ENCODE measurements around the gene PIGO.

Gene PIGO

DNA sequence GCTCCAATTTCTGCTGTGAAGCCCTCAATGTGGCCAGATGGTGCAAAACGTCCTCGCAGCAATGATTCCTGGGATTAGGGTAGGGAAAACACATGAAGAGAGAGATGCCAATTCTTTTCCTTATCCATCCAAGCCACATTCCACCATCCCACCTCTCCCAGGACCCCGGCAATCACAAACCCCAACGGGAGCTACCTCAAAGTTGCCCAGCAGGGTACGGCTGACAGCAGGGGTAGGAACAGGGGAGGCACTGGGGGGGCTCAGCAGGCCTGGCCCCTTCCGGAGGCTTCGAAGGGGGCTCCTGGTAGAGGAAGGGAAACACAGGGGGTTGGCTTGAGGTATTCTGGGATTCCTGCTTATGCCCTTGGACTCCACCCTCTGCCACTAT is 9.9 kb upstream of the PIGO start:
- no peak for DNase-seq (ENCODE audit: low spot score)

- DNase-seq (ENCODE audit: low spot score): no peak
Measured at GRCh38 chr9:35105571-35106342, 9.4 kb upstream of the PIGO start.

GRCh38 chr9:35105126-35105525 is 8.7 kb upstream of the PIGO start:
- no peak for DNase-seq (ENCODE audit: low spot score)

- DNase-seq (ENCODE audit: low spot score): no peak
Measured at GRCh38 chr9:35104586-35104985, 8.2 kb upstream of the PIGO start.

DNA sequence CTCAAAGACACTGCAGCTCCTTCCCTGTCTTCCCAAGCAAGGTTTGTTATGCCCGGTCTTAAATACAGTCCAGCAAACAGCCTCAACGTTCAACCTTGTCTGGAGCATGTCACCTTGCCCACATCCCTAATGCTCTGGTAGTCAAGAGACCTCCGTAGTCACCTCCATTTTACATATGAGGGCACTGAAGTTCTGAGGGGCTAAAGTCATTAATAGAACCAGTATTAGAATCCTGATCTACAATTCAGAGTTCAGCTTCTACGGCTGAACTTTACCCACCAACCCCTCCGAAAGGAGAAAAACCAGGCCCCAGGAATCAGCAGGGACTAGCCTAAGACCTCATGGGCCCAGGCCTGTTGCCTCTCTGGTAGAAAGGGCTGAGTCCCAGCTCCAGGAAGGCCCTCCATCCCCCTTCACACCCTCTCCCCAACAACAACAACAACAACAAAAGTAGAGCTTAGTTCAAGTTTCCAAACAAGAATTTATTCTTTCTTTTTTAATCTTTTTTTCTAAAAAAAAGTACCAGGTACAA is 7.3 kb upstream of the PIGO start:
- DNase-seq (ENCODE audit: low spot score): no peak

GRCh38 chr9:35102769-35103659 is 6.6 kb upstream of the PIGO start, which contains the start of gene STOML2:
STOML2 (minus strand) TSS chr9:35103131; CDS start chr9:35103094, 37 bp downstream.
- peak; percentile 97 for DNase-seq (ENCODE audit: low spot score)

GRCh38 chr9:35102465-35102768 is 6.0 kb upstream of the PIGO start:
- no peak for DNase-seq (ENCODE audit: low spot score)

GRCh38 chr9:35097573-35097972 is 1.2 kb upstream of the PIGO start:
- DNase-seq (ENCODE audit: low spot score): no peak

GRCh38 chr9:35091536-35091935 is 4.9 kb downstream of the PIGO start:
- DNase-seq (ENCODE audit: low spot score): no peak

GRCh38 chr9:35089434-35089833 is 7.0 kb downstream of the PIGO start:
- no peak for DNase-seq (ENCODE audit: low spot score)

DNA sequence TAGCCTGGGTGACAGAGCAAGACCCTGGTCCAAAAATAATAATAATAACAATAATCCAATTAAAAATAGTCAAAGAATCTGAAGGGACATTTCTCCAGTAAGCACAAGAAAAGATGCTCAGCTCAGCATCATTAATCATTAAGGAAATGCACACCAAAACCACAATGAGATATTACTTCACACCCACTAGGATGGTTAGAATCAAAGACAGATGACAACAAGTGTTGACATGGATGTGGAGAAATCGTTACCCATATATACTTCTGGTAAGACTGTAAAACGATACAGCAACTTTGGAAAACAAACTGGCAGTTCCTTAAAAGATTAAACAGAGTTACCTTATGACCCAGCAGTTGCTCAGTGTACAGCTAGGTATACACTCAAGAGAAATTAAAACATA is 11.3 kb downstream of the PIGO start:
- DNase-seq (ENCODE audit: low spot score): no peak

DNA sequence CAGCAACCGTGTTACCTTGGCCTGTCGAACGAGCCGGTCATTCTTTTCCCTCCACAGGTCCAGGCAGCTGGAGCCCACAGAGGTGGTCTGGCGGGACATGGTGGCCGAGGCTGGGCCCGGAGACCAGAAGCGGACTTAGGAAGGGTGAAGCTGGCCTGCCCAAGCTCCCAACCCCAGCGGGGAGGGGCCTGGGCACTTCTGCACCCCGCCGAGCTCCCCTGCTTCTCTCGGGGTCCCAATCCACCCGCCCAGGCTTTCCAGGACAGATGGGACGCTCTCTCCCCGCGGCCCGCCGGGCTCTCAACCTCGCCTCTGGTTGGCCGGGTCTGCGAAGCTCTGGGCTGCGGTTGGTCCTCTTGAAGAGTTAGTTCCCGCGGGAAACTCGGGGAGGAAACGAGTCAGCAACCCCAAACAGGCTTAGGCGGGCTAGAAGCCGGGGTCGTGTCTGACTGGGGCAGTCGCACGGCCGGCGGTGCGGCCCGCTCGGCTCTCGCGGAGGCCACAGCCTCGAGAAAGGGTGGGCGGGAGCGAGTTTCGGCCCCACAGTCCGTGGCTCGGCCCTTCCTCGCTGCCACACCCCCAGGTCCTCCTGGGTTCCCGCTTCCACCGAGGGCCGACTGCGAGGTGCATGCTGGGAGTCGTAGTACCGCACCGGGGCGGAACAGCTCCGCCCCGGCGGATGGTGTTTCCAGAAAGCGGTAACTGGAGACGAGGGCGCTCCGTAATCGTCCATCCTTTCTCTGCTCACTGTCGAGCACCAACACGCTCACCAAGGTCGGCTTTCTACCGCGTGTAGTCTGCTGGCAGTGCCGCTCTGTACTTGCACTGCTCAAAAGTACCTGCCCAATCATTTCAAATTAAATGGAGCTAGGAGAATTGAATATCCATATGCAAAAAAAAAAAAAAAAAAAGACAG is 16.7 kb downstream of the PIGO start, which contains the start of gene FANCG:
FANCG (minus strand) TSS at position 517 of the 916 bp plus-strand sequence; CDS start at position 99, 418 bp downstream.
- DNase-seq (ENCODE audit: low spot score): peak; percentile 93

DNA sequence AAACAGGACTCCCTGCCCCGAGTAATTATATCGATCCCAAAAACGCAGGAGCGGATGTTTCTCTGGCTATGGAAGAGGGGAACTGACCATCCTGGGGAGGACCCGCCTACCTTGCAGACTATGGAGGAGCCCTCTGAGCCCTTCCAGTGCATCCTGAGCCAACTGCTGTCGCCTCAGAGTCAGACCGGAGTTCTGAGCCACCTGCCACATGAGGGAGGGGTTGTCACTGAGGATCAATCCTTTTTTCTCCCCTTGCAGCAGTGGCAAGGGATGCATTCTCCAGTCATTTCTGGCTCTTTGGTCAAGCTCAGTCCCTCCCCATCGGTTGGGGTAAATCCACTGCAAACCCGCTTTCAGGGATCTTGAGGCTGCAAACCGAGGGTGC is 17.4 kb downstream of the PIGO start:
- no peak for DNase-seq (ENCODE audit: low spot score)

GRCh38 chr9:35078066-35078465 is 18.3 kb downstream of the PIGO start:
- no peak for DNase-seq (ENCODE audit: low spot score)

DNA sequence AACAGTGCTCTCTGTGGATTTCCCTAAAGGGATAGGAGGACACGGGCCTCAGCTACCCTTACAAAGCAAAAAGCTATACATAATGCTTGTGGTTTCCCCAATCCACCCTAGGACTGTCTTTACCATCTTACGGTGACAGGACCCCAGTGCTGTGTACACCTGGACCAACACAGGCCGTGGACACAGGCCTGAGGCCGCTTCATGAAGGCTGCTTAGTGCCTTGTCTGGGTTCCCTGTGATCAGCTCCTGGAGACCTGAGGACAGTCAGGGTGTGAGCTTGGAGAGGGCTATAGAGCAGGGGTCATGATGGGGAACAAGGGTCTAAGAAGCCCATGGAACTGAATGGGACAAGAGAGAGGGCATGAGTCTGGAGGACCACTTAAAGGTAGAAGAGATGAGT is 19.5 kb downstream of the PIGO start:
- DNase-seq (ENCODE audit: low spot score): no peak

GRCh38 chr9:35075358-35075757 is 21.0 kb downstream of the PIGO start:
- DNase-seq (ENCODE audit: low spot score): no peak

DNA sequence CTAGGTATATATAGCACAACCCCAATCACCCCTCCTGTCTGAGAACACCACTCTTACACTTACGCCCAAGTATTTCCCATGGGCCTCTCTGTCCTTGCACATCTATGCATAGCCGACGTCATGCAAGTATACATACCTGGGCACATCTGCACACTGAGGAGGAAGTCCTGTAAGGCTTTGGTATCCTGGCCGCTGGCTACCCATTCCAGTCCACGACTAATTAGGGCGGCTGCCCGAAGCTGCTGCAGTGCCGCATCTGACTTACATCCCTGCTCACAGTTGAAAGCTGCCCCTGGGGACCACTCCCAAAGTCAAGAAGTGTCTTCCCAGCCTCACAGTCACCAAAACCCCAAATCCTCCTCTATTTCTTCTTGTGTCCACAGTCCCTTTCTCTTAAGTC is 21.6 kb downstream of the PIGO start:
- DNase-seq (ENCODE audit: low spot score): no peak

DNA sequence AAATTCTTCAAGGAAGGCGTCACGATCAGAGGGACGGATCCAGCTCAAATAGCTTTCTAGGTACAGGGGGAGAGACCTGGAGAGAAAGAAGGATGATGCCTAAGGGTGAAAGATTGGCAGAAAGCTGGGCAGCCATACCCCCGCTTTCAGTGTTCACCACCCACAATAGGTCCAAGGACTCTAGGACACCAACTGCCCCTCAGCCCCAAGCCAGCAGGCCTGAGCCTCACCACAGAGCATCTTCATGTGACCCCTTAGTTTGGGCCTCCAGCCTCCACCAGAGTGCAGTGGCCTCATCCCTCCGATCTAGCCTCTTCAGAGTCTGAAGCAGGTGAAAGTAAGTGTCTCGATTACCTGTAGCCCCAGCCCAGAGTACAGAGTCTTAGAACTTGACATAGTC is 22.2 kb downstream of the PIGO start:
- DNase-seq (ENCODE audit: low spot score): no peak

GRCh38 chr9:35073279-35073612 is 23.1 kb downstream of the PIGO start:
- DNase-seq (ENCODE audit: low spot score): no peak

GRCh38 chr9:35072461-35073278 is 23.7 kb downstream of the PIGO start, which contains the start of gene VCP:
VCP (minus strand) TSS chr9:35072625; CDS start chr9:35072353, 272 bp downstream.
- peak; percentile 98 for DNase-seq (ENCODE audit: low spot score)

DNA sequence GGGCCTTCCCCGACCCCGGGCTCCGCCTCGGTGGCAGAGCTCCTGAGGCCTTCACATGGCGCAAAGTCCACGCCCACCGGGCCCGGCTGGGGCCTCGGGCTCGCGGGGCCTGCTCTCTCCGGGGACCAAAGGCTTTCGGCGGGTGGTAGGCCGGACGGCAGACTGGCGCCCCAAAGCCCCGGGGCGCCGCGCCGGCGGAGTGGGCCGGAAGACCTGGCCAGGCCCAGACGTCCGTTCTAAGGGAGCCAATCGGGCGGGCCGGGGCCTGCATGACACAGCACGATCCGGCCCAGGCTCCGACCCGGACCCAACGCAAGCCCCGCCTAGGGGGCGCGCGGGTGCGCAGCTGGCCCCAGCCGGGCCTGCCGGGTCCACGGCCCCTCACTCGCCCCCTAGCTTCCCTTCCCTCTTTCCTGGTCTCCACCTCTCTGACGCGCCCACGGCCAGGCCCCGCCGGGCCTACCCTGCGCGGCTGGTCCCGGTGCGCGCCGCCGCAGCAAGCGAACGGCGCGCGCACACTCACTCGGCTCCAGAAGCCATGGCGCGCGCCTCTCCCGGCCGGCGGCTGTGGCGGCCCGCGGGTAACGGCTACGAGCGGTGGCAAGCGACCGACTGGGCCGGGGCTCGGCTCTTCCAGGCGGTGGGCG is 24.5 kb downstream of the PIGO start:
- DNase-seq (ENCODE audit: low spot score): peak; percentile 87

All from NAMALWA (cell line).